GM13977 (cell line): ENCODE data around the gene PPP1R1A.

Experiments
- DNase-seq: peaks from one replicate; pipeline ENCODE4 v3.0.0; 2012; ENCODE audit warnings: low spot score
- in situ Hi-C: fragments of 300-500 bp; cut with MboI; formaldehyde crosslinking; loops from one replicate; pipeline ENCODE4 v1.12.0; 2022; ENCODE audit warnings: low sequenced_read_pairs, low pct_unique_long_range_greater_than_20kb, mixed read lengths, inconsistent platforms; ENCODE audit not compliant: unreplicated experiment
- TF ChIP-seq, protein P1 (sequence below): IDR thresholded peaks from 2 replicates; pipeline ENCODE4 v1.5.1; 2012; ENCODE audit warnings: mild to moderate bottlenecking, control low read depth; ENCODE audit not compliant: insufficient read depth; ENCODE audit errors: extremely low read depth, missing control alignments

The PPP1R1A gene

GRCh38 chr12:54535474-54535873, 53.0 kb downstream of the PPP1R1A start:
- no peak for DNase-seq
- in situ Hi-C loops, result no loop called here
- TF ChIP-seq, protein P1, sequence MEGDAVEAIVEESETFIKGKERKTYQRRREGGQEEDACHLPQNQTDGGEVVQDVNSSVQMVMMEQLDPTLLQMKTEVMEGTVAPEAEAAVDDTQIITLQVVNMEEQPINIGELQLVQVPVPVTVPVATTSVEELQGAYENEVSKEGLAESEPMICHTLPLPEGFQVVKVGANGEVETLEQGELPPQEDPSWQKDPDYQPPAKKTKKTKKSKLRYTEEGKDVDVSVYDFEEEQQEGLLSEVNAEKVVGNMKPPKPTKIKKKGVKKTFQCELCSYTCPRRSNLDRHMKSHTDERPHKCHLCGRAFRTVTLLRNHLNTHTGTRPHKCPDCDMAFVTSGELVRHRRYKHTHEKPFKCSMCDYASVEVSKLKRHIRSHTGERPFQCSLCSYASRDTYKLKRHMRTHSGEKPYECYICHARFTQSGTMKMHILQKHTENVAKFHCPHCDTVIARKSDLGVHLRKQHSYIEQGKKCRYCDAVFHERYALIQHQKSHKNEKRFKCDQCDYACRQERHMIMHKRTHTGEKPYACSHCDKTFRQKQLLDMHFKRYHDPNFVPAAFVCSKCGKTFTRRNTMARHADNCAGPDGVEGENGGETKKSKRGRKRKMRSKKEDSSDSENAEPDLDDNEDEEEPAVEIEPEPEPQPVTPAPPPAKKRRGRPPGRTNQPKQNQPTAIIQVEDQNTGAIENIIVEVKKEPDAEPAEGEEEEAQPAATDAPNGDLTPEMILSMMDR, result no peak

DNA sequence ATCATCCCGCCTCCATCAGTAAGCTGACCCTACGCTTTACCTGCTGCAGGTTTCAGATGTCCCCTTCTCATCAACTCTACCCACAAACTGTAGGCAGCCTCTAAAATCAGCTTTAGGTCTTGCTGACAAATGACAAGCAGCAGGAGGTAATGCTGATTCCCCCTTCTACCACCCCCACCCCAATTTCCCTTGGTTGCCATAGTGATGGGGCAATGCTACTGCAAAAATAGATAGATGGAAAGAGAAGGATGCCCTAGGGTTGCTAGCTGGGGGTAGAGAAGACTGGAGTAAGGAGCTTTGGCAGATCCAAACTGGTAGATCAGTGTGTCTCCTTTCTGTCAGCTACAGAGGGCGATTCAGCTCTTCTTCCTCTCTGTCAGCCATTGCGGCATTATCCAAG, 58.9 kb downstream of the PPP1R1A start:
- TF ChIP-seq, protein P1, result no peak
- in situ Hi-C loops, result no loop called here
- DNase-seq, result no peak
